ENCODE data around the gene RBMS3.
"Not testable (repeated sequence)": the region's sequence is repeated elsewhere in the genome, so short reads cannot be mapped to it uniquely, and the experiment has no call there.

The RBMS3 gene

GRCh38 chr3:30042274-30042859 is 761.5 kb downstream of the RBMS3 start:
- Histone ChIP-seq H3K27ac (ENCODE audit: insufficient read depth in 1 of 2, low read depth in 1 of 2, low read length in 2 of 2, poor library complexity in 1 of 2, severe bottlenecking in 2 of 2) (no peak overlapping the region), H3K36me3 (ENCODE audit: control insufficient read depth in 4 of 4, insufficient read depth in 4 of 4, low read length in 3 of 4) (no peaks in the 10 kb centered on the region), H3K4me3 (ENCODE audit: control insufficient read depth in 1 of 7, extremely low read depth in 1 of 7, insufficient read depth in 4 of 7, low read depth in 2 of 7, low read length in 6 of 7) (no peak overlapping the region), H3K9me3 (ENCODE audit: control extremely low read depth in 1 of 5, control insufficient read depth in 4 of 5, insufficient read depth in 2 of 5, low read depth in 1 of 5, low read length in 4 of 5) (no peaks in the 10 kb centered on the region), H3K4me1 (ENCODE audit: control extremely low read depth in 1 of 4, control insufficient read depth in 4 of 4, insufficient read depth in 4 of 4, low read length in 3 of 4) (peaks cover 0 to 8% (median 4%) of the 10 kb centered on the region in 4 experiments), H3K27me3 (replicated peaks in 2 of 5; ENCODE audit: control insufficient read depth in 4 of 5, insufficient read depth in 5 of 5, low read length in 4 of 5) (no peaks in the 10 kb centered on the region)
- peak; percentile 74 to 88 (median 82) for DNase-seq
- no CpG with 5 or more reads among the region's 4 CpGs for WGBS (ENCODE audit: insufficient coverage)
- CTCF ChIA-PET: interaction anchor here (0.6 to 5.6 kb wide), 30 partner anchors 9 to 1439 kb away, joined by 3 to 65 read pairs (median 4); no protein-coding TSS in a partner anchor
- POLR2A ChIA-PET: interaction anchor here (0.7 kb wide), 1 partner anchor 156 kb away, joined by 3 read pairs; no protein-coding TSS in a partner anchor

GRCh38 chr3:30042916-30043555 is 762.2 kb downstream of the RBMS3 start:
- 100% methylated on average over 3 of the region's 3 CpGs for WGBS (ENCODE audit: insufficient coverage)
- no peaks in the 10 kb centered on the region for H3K27me3 ChIP-seq (replicated peaks in 2 of 5; ENCODE audit: control insufficient read depth in 4 of 5, insufficient read depth in 5 of 5, low read length in 4 of 5)
- H3K36me3 ChIP-seq (ENCODE audit: control insufficient read depth in 4 of 4, insufficient read depth in 4 of 4, low read length in 3 of 4): no peaks in the 10 kb centered on the region
- no peak overlapping the region for H3K4me3 ChIP-seq (ENCODE audit: control insufficient read depth in 1 of 7, extremely low read depth in 1 of 7, insufficient read depth in 4 of 7, low read depth in 2 of 7, low read length in 6 of 7)
- H3K27ac ChIP-seq (ENCODE audit: insufficient read depth in 1 of 2, low read depth in 1 of 2, low read length in 2 of 2, poor library complexity in 1 of 2, severe bottlenecking in 2 of 2): no peak overlapping the region
- POLR2A ChIA-PET: no interaction called here
- H3K9me3 ChIP-seq (ENCODE audit: control extremely low read depth in 1 of 5, control insufficient read depth in 4 of 5, insufficient read depth in 2 of 5, low read depth in 1 of 5, low read length in 4 of 5): no peaks in the 10 kb centered on the region
- CTCF ChIA-PET: interaction anchor here (0.6 to 5.6 kb wide), 29 partner anchors 10 to 1440 kb away, joined by 3 to 65 read pairs (median 4); no protein-coding TSS in a partner anchor
- DNase-seq: no peak
- peaks cover 0 to 8% (median 4%) of the 10 kb centered on the region in 4 experiments for H3K4me1 ChIP-seq (ENCODE audit: control extremely low read depth in 1 of 4, control insufficient read depth in 4 of 4, insufficient read depth in 4 of 4, low read length in 3 of 4)

- no peaks in the 10 kb centered on the region for H3K36me3 ChIP-seq (ENCODE audit: control insufficient read depth in 4 of 4, insufficient read depth in 4 of 4, low read length in 3 of 4)
- H3K4me1 ChIP-seq (ENCODE audit: control extremely low read depth in 1 of 4, control insufficient read depth in 4 of 4, insufficient read depth in 4 of 4, low read length in 3 of 4): peaks cover 0 to 8% (median 4%) of the 10 kb centered on the region in 4 experiments
- no peak overlapping the region for H3K27ac ChIP-seq (ENCODE audit: insufficient read depth in 1 of 2, low read depth in 1 of 2, low read length in 2 of 2, poor library complexity in 1 of 2, severe bottlenecking in 2 of 2)
- no peak overlapping the region for H3K4me3 ChIP-seq (ENCODE audit: control insufficient read depth in 1 of 7, extremely low read depth in 1 of 7, insufficient read depth in 4 of 7, low read depth in 2 of 7, low read length in 6 of 7)
- CTCF ChIA-PET: interaction anchor here (0.6 to 1.0 kb wide), 3 partner anchors 580 to 764 kb away, joined by 3 read pairs; no protein-coding TSS in a partner anchor
- no peak for DNase-seq
- WGBS (ENCODE audit: insufficient coverage): 76% methylated on average over 4 of the region's 4 CpGs
- H3K27me3 ChIP-seq (replicated peaks in 2 of 5; ENCODE audit: control insufficient read depth in 4 of 5, insufficient read depth in 5 of 5, low read length in 4 of 5): no peaks in the 10 kb centered on the region
- H3K9me3 ChIP-seq (ENCODE audit: control extremely low read depth in 1 of 5, control insufficient read depth in 4 of 5, insufficient read depth in 2 of 5, low read depth in 1 of 5, low read length in 4 of 5): no peaks in the 10 kb centered on the region
- POLR2A ChIA-PET: no interaction called here
These were observed 763.6 kb downstream of the RBMS3 start for GRCh38 chr3:30044515-30044914.

GRCh38 chr3:30048431-30048830 is 767.6 kb downstream of the RBMS3 start:
- no peak for DNase-seq
- Histone ChIP-seq H3K27me3 (replicated peaks in 2 of 5; ENCODE audit: control insufficient read depth in 4 of 5, insufficient read depth in 5 of 5, low read length in 4 of 5) (no peaks in the 10 kb centered on the region), H3K4me1 (ENCODE audit: control extremely low read depth in 1 of 4, control insufficient read depth in 4 of 4, insufficient read depth in 4 of 4, low read length in 3 of 4) (peaks cover 0 to 2% (median under 1%) of the 10 kb centered on the region in 4 experiments), H3K27ac (ENCODE audit: insufficient read depth in 1 of 2, low read depth in 1 of 2, low read length in 2 of 2, poor library complexity in 1 of 2, severe bottlenecking in 2 of 2) (no peak overlapping the region), H3K36me3 (ENCODE audit: control insufficient read depth in 4 of 4, insufficient read depth in 4 of 4, low read length in 3 of 4) (no peaks in the 10 kb centered on the region), H3K4me3 (ENCODE audit: control insufficient read depth in 1 of 7, extremely low read depth in 1 of 7, insufficient read depth in 4 of 7, low read depth in 2 of 7, low read length in 6 of 7) (no peak overlapping the region), H3K9me3 (ENCODE audit: control extremely low read depth in 1 of 5, control insufficient read depth in 4 of 5, insufficient read depth in 2 of 5, low read depth in 1 of 5, low read length in 4 of 5) (no peaks in the 10 kb centered on the region)
- CTCF ChIA-PET: interaction anchor here (1.3 kb wide), 1 partner anchor 151 kb away, joined by 5 read pairs; no protein-coding TSS in a partner anchor
- WGBS (ENCODE audit: insufficient coverage): 81% methylated on average over 2 of the region's 3 CpGs
- POLR2A ChIA-PET: no interaction called here

GRCh38 chr3:30050116-30050515 is 769.2 kb downstream of the RBMS3 start:
- H3K36me3 ChIP-seq (ENCODE audit: control insufficient read depth in 4 of 4, insufficient read depth in 4 of 4, low read length in 3 of 4); H3K4me3 ChIP-seq (ENCODE audit: control insufficient read depth in 1 of 7, extremely low read depth in 1 of 7, insufficient read depth in 4 of 7, low read depth in 2 of 7, low read length in 6 of 7); POLR2A ChIA-PET; DNase-seq; H3K27ac ChIP-seq (ENCODE audit: insufficient read depth in 1 of 2, low read depth in 1 of 2, low read length in 2 of 2, poor library complexity in 1 of 2, severe bottlenecking in 2 of 2); H3K4me1 ChIP-seq (ENCODE audit: control extremely low read depth in 1 of 4, control insufficient read depth in 4 of 4, insufficient read depth in 4 of 4, low read length in 3 of 4); CTCF ChIA-PET; H3K9me3 ChIP-seq (ENCODE audit: control extremely low read depth in 1 of 5, control insufficient read depth in 4 of 5, insufficient read depth in 2 of 5, low read depth in 1 of 5, low read length in 4 of 5); H3K27me3 ChIP-seq (replicated peaks in 2 of 5; ENCODE audit: control insufficient read depth in 4 of 5, insufficient read depth in 5 of 5, low read length in 4 of 5): not testable (repeated sequence)
- WGBS (ENCODE audit: insufficient coverage): 80% methylated on average over 5 of the region's 9 CpGs

GRCh38 chr3:30059240-30059639 is 778.4 kb downstream of the RBMS3 start:
- POLR2A ChIA-PET: no interaction called here
- no peaks in the 10 kb centered on the region for H3K4me1 ChIP-seq (ENCODE audit: control extremely low read depth in 1 of 4, control insufficient read depth in 4 of 4, insufficient read depth in 4 of 4, low read length in 3 of 4)
- CTCF ChIA-PET: no interaction called here

More at GRCh38 chr3:30059240-30059639, 778.4 kb downstream of the RBMS3 start:
- Histone ChIP-seq H3K36me3 (ENCODE audit: control insufficient read depth in 4 of 4, insufficient read depth in 4 of 4, low read length in 3 of 4) (no peaks in the 10 kb centered on the region), H3K9me3 (ENCODE audit: control extremely low read depth in 1 of 5, control insufficient read depth in 4 of 5, insufficient read depth in 2 of 5, low read depth in 1 of 5, low read length in 4 of 5) (no peaks in the 10 kb centered on the region), H3K27me3 (replicated peaks in 2 of 5; ENCODE audit: control insufficient read depth in 4 of 5, insufficient read depth in 5 of 5, low read length in 4 of 5) (no peaks in the 10 kb centered on the region), H3K4me3 (ENCODE audit: control insufficient read depth in 1 of 7, extremely low read depth in 1 of 7, insufficient read depth in 4 of 7, low read depth in 2 of 7, low read length in 6 of 7) (no peak overlapping the region), H3K27ac (ENCODE audit: insufficient read depth in 1 of 2, low read depth in 1 of 2, low read length in 2 of 2, poor library complexity in 1 of 2, severe bottlenecking in 2 of 2) (no peak overlapping the region)
- DNase-seq: no peak
